Psoas muscle (tissue), 8 donors: ENCODE data around the gene ZAP70. TPM values are rescaled to one million over a fixed set of nuclear protein-coding genes. Genes with fewer than 3 reads are reported as not detected.

Experiments
- ATAC-seq, 4 donors: fragments of 200-7000 bp; cut with Tn5 transposase; one replicate each; pipeline ENCODE4 v1.9.1; 2020; ENCODE audit warnings: moderate library complexity in 3 of 4, mild to moderate bottlenecking in 2 of 4
- DNase-seq, 2 donors: peaks; one replicate each; pipeline ENCODE4 v3.0.0-alpha.2; 2020
- H3K27ac ChIP-seq: fragments of 200-600 bp; one replicate; pipeline ENCODE4 v1.8.0; 2022
- H3K27me3 ChIP-seq, 3 donors: fragments of 200-600 bp in 1 of 3; one replicate each; pipeline versions ENCODE4 v1.6.1 to v1.8.0; 2013 to 2022; ENCODE audit warnings: low read length in 2 of 3, mild to moderate bottlenecking in 2 of 3, moderate library complexity in 1 of 3; ENCODE audit not compliant: insufficient read depth in 3 of 3
- H3K36me3 ChIP-seq, 2 donors: fragments of 200-600 bp in 1 of 2; one replicate each; pipeline versions ENCODE4 v1.6.1 to v1.8.0; 2013 to 2022; ENCODE audit warnings: low read depth in 1 of 2, mild to moderate bottlenecking in 1 of 2, moderate library complexity in 1 of 2; ENCODE audit not compliant: insufficient read depth in 1 of 2
- H3K4me1 ChIP-seq: fragments of 200-600 bp; one replicate; pipeline ENCODE4 v1.8.0; 2022
- H3K4me3 ChIP-seq: fragments of 200-600 bp; one replicate; pipeline ENCODE4 v1.8.0; 2022; ENCODE audit warnings: mild to moderate bottlenecking
- H3K9me3 ChIP-seq: fragments of 200-600 bp; one replicate; pipeline ENCODE4 v1.8.0; 2022
- WGBS, 3 donors: extraction: QIAGEN DNeasy Blood & Tissue Kit; methylation state at CpG; one replicate each; pipeline versions ENCODE4 v1.1.6 to v1.1.7; 2013; 5-methylcytosine and 5-hydroxymethylcytosine counted together
- intact Hi-C, 2 donors: fragments of 100-400 bp; cut with DNase I; formaldehyde crosslinking; loops; one replicate each; pipeline versions ENCODE4 v1.11.0 to v1.14.2; 2022
- polyA plus RNA-seq, 3 donors: library from polyadenylated mRNA; stranded (reverse); fragments of 200-250 nt; gene quantifications; one replicate each; pipeline ENCODE4 v1.2.3, GENCODE V29; 2013
- total RNA-seq, 4 donors: library from RNA; stranded (reverse); fragmentation: NEBNext Ultra II Directional in 2 of 4; extraction: Animal tissue kit (Norgen Biotek cat#: 25700) in 2 of 4; gene quantifications; one replicate each; pipeline versions ENCODE4 v1.2.1 to v1.2.4, GENCODE V29; 2021 to 2023
- TF ChIP-seq, protein P1 (sequence below): fragments of 200-600 bp; IDR thresholded peaks from one replicate; pipeline ENCODE4 v1.8.0; 2022; ENCODE audit warnings: antibody characterized with exemption
- donor health status: healthy with polysubstance abuse.
- donor health status: DM: no; HTN: no; CAD: no; lungs with moderate emphysema.
- donor health status: Bipolar disorder and iron deficiency.
- donor health status: healthy.
- donor health status: DM: yes; HTN: yes; CAD: no.
- donor health status: DM: no; HTN: no; CAD: no.
- donor health status: DM: no; HTN: no; CAD: no.
- donor health status: DM: yes; HTN: yes; CAD: no.

The ZAP70 gene
- total and polyA plus RNA-seq, 7 donors: 0.40 to 1.2 (median 0.74) TPM

DNA sequence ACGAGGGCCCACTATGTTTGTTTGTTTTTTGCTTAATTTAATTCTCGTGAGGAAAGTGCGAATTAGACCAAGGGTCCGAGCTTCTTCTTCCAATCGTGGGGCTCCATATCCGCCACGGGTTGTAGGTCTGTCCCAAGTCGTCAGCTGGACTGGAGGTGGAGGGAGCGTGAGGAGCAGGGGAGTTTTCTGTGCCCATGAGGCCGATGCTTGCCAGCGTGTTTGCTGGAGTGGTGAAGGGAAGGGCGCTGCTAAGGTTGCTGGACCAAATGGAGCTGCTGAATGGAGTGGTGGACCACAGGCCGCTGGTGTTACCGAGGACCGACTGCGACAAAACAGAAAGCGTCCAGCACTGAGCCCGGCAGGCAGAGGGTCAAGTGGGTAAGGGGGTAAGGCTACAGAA is 43.7 kb downstream of the ZAP70 start:
- H3K4me3 ChIP-seq: no peak overlapping the region
- intact Hi-C loops: no loop called here
- no peaks in the 10 kb centered on the region for H3K9me3 ChIP-seq
- H3K27me3 ChIP-seq: no peaks in the 10 kb centered on the region
- no peak for DNase-seq
- H3K27ac ChIP-seq: no peak overlapping the region
- H3K36me3 ChIP-seq: peaks cover 2 to 94% of the 10 kb centered on the region in 2 donors
- WGBS, 3 donors: 88 to 94% (median 90%) methylated on average over 18 of the region's 18 CpGs
- TF ChIP-seq, protein P1, sequence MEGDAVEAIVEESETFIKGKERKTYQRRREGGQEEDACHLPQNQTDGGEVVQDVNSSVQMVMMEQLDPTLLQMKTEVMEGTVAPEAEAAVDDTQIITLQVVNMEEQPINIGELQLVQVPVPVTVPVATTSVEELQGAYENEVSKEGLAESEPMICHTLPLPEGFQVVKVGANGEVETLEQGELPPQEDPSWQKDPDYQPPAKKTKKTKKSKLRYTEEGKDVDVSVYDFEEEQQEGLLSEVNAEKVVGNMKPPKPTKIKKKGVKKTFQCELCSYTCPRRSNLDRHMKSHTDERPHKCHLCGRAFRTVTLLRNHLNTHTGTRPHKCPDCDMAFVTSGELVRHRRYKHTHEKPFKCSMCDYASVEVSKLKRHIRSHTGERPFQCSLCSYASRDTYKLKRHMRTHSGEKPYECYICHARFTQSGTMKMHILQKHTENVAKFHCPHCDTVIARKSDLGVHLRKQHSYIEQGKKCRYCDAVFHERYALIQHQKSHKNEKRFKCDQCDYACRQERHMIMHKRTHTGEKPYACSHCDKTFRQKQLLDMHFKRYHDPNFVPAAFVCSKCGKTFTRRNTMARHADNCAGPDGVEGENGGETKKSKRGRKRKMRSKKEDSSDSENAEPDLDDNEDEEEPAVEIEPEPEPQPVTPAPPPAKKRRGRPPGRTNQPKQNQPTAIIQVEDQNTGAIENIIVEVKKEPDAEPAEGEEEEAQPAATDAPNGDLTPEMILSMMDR: no peak
- H3K4me1 ChIP-seq: no peaks in the 10 kb centered on the region
- ATAC-seq: no peak

- DNase-seq (no peak), ATAC-seq (no peak)
- H3K27ac ChIP-seq: no peak overlapping the region
- H3K36me3 ChIP-seq: peaks cover 2 to 97% of the 10 kb centered on the region in 2 donors
- H3K4me1 ChIP-seq: no peaks in the 10 kb centered on the region
- intact Hi-C loops: no loop called here
- no peaks in the 10 kb centered on the region for H3K27me3 ChIP-seq
- no peaks in the 10 kb centered on the region for H3K9me3 ChIP-seq
- WGBS, 3 donors: 82 to 86% (median 83%) methylated on average over 1 of the region's 1 CpG
- TF ChIP-seq, protein P1: no peak
- no peak overlapping the region for H3K4me3 ChIP-seq
Measured at GRCh38 chr2:97758131-97758705, 44.8 kb downstream of the ZAP70 start.

GRCh38 chr2:97759727-97760407 is 46.5 kb downstream of the ZAP70 start:
- Histone ChIP-seq H3K4me3 (no peak overlapping the region), H3K27ac (no peak overlapping the region), H3K4me1 (no peaks in the 10 kb centered on the region), H3K9me3 (no peaks in the 10 kb centered on the region), H3K27me3 (no peaks in the 10 kb centered on the region), H3K36me3 (peaks cover 2 to 97% of the 10 kb centered on the region in 2 donors)
- TF ChIP-seq, protein P1: no peak
- ATAC-seq (no peak), DNase-seq (no peak)
- intact Hi-C loops: no loop called here
- 87 to 89% (median 87%) methylated on average over 9 of the region's 9 CpGs for WGBS, 3 donors

- H3K27me3 ChIP-seq: no peaks in the 10 kb centered on the region
- no peak overlapping the region for H3K27ac ChIP-seq
- H3K36me3 ChIP-seq: peaks cover 2 to 99% of the 10 kb centered on the region in 2 donors
- H3K9me3 ChIP-seq: no peaks in the 10 kb centered on the region
- TF ChIP-seq, protein P1: no peak
- no peak overlapping the region for H3K4me3 ChIP-seq
- intact Hi-C loops: no loop called here
- ATAC-seq (no peak), DNase-seq (no peak)
- peaks cover under 1% of the 10 kb centered on the region for H3K4me1 ChIP-seq
- 94 to 95% (median 94%) methylated on average over 17 of the region's 17 CpGs for whole genome bisulfite sequencing, 3 donors
Measured at GRCh38 chr2:97760480-97761049, 47.2 kb downstream of the ZAP70 start.
